Measurements from ENCODE around the gene BLTP1. TPM values are rescaled to one million over a fixed set of nuclear protein-coding genes. Genes with fewer than 3 reads are reported as not detected.
A peak's percentile ranks its signal among the peaks of the same experiment; 100 is the strongest.
"Not testable (repeated sequence)": the region's sequence is repeated elsewhere in the genome, so short reads cannot be mapped to it uniquely, and the experiment has no call there.

BLTP1 gene, protein sequence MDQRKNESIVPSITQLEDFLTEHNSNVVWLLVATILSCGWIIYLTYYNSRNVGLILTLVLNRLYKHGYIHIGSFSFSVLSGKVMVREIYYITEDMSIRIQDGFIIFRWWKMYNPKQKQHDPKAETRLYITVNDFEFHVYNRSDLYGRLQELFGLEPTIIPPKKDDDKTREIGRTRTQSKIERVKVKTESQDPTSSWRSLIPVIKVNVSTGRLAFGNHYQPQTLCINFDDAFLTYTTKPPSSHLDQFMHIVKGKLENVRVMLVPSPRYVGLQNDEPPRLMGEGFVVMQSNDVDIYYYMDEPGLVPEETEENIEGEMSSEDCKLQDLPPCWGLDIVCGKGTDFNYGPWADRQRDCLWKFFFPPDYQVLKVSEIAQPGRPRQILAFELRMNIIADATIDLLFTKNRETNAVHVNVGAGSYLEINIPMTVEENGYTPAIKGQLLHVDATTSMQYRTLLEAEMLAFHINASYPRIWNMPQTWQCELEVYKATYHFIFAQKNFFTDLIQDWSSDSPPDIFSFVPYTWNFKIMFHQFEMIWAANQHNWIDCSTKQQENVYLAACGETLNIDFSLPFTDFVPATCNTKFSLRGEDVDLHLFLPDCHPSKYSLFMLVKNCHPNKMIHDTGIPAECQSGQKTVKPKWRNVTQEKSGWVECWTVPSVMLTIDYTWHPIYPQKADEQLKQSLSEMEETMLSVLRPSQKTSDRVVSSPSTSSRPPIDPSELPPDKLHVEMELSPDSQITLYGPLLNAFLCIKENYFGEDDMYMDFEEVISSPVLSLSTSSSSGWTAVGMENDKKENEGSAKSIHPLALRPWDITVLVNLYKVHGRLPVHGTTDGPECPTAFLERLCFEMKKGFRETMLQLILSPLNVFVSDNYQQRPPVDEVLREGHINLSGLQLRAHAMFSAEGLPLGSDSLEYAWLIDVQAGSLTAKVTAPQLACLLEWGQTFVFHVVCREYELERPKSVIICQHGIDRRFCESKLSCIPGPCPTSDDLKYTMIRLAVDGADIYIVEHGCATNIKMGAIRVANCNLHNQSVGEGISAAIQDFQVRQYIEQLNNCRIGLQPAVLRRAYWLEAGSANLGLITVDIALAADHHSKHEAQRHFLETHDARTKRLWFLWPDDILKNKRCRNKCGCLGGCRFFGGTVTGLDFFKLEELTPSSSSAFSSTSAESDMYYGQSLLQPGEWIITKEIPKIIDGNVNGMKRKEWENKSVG (N-terminal part only)
- 32.2 TPM for total RNA-seq
- long read RNA-seq, partial matches to known transcripts = 9 of 10 reads
- long read RNA-seq, other reads (novel, unspliced or antisense) = 1 of 10 reads

DNA sequence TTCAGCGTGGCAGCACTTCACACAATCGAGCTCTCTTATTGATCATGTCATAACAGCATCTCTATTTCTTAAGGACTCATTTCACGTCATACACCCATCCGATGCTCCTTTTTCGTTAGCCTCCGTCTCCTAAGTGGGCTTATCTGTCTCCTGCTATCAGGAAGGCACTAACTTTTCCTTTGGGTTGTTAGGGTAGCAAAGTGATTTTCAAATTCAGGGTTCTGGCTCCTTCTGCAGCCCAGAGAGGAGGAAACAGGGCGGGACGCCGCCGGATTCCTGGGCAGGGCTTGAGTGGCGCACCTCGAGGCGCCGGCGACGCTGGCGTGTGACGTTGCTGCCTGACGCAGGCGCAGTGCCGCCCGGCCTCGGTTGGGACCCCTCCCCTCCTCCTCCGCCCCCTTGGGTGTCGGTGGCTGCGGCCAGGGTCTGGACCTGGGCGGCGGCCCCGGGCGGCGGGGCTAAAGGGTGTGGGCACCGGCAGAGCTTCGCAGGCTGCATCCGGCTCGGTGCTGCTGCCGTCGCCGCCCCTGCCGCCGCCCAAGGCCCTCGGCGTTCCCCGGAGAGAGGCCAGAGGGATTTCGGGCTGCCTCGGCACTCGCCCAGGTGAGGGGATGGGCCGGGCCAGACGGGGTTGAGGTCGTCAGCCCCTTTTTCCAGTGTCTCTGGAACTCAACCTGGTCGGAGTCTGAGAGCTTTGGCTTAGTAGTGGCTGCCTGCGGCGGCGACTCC, at the start of gene BLTP1:
BLTP1 (plus strand) TSS at position 350 of the 729 bp plus-strand sequence. CDS start 18,317 bp downstream, outside the sequence.
- peaks cover 30% of the 10 kb centered on the region for H3K4me1 ChIP-seq
- H3K27ac ChIP-seq (replicated peaks) = peak within 1 kb of the TSS; percentile 93
- H3K4me3 ChIP-seq = peak within 1 kb of the TSS; percentile 93
- intact Hi-C loops (cut with micrococcal nuclease) = no loop called here
- H3K36me3 ChIP-seq = peaks cover 9% of the 10 kb centered on the region
- H3K9me3 ChIP-seq (replicated peaks) = no peaks in the 10 kb centered on the region
- DNase-seq = peak; percentile 90
- H3K27me3 ChIP-seq (ENCODE audit: low read depth) = no peaks in the 10 kb centered on the region
- TF ChIP-seq, protein P1, sequence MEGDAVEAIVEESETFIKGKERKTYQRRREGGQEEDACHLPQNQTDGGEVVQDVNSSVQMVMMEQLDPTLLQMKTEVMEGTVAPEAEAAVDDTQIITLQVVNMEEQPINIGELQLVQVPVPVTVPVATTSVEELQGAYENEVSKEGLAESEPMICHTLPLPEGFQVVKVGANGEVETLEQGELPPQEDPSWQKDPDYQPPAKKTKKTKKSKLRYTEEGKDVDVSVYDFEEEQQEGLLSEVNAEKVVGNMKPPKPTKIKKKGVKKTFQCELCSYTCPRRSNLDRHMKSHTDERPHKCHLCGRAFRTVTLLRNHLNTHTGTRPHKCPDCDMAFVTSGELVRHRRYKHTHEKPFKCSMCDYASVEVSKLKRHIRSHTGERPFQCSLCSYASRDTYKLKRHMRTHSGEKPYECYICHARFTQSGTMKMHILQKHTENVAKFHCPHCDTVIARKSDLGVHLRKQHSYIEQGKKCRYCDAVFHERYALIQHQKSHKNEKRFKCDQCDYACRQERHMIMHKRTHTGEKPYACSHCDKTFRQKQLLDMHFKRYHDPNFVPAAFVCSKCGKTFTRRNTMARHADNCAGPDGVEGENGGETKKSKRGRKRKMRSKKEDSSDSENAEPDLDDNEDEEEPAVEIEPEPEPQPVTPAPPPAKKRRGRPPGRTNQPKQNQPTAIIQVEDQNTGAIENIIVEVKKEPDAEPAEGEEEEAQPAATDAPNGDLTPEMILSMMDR (IDR thresholded peaks at IDR 0.05; ENCODE audit: borderline replicate concordance) = no peak

DNA sequence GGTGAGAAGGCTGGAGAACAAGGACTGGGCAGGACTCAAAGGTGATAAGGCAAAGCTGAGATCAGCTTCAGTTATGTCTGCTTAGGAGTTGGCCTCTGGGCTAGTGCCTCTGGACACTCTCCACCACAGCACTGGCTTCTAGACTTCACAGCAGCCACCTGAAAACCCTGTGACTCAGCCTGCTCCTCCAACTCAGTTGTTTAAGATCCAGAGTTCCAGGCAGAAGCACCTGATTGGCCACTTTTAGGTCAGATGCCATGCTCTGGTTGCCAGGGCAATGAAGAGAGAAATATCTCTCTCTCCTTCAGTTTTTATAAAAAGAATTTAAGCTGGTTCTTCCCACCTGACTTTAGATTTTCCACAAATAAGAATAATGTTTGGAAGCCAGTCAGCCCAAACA, 47.9 kb upstream of the BLTP1 start:
- TF ChIP-seq, protein P1 (IDR thresholded peaks at IDR 0.05; ENCODE audit: borderline replicate concordance) = no peak
- no peak overlapping the region for H3K4me3 ChIP-seq
- no peak for DNase-seq
- intact Hi-C loops (cut with micrococcal nuclease) = no loop called here
- no peaks in the 10 kb centered on the region for H3K4me1 ChIP-seq
- H3K27ac ChIP-seq (replicated peaks) = no peak overlapping the region
- H3K36me3 ChIP-seq = no peaks in the 10 kb centered on the region
- no peaks in the 10 kb centered on the region for H3K27me3 ChIP-seq (ENCODE audit: low read depth)
- no peaks in the 10 kb centered on the region for H3K9me3 ChIP-seq (replicated peaks)

DNA sequence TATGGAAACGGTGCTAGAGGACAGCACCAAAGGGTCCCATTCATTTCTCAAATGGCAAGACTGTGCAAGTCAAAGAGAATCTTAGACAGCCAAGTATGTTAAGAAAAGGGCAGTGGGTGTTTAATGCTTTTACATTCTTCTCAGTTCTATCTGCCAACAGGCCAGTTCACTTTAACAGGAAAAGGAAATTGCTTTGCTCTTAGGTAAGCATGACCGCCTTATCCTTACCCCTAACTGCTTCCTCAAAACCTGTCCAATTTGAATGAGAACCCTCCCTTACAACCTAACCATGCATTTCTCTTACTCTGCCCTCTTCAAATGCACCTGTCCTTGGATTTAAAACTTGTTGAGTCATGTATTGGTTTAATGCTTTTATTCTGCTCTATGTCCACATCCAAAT, 44.5 kb upstream of the BLTP1 start:
- intact Hi-C loops (cut with micrococcal nuclease) = no loop called here
- TF ChIP-seq, protein P1 (IDR thresholded peaks at IDR 0.05; ENCODE audit: borderline replicate concordance) = no peak
- no peaks in the 10 kb centered on the region for H3K4me1 ChIP-seq
- no peaks in the 10 kb centered on the region for H3K9me3 ChIP-seq (replicated peaks)
- no peaks in the 10 kb centered on the region for H3K36me3 ChIP-seq
- DNase-seq = no peak
- no peak overlapping the region for H3K4me3 ChIP-seq
- no peaks in the 10 kb centered on the region for H3K27me3 ChIP-seq (ENCODE audit: low read depth)
- H3K27ac ChIP-seq (replicated peaks) = no peak overlapping the region

DNA sequence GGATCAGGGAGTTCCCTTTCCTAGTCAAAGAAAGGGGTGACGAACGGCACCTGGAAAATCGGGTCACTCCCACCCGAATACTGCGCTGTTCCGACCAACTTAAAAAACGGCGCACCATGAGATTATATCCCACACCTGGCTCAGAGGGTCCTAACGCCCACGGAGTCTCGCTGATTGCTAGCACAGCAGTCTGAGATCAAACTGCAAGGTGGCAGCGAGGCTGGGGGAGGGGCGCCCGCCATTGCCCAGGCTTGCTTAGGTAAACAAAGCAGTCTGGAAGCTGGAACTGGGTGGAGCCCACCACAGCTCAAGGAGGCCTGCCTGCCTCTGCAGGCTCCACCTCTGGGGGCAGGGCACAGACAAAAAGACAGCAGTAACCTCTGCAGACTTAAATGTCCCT, 41.8 kb upstream of the BLTP1 start:
- H3K4me3 ChIP-seq; H3K9me3 ChIP-seq (replicated peaks); H3K36me3 ChIP-seq; H3K27ac ChIP-seq (replicated peaks); intact Hi-C loops (cut with micrococcal nuclease); H3K27me3 ChIP-seq (ENCODE audit: low read depth); H3K4me1 ChIP-seq; DNase-seq: not testable (repeated sequence)

DNA sequence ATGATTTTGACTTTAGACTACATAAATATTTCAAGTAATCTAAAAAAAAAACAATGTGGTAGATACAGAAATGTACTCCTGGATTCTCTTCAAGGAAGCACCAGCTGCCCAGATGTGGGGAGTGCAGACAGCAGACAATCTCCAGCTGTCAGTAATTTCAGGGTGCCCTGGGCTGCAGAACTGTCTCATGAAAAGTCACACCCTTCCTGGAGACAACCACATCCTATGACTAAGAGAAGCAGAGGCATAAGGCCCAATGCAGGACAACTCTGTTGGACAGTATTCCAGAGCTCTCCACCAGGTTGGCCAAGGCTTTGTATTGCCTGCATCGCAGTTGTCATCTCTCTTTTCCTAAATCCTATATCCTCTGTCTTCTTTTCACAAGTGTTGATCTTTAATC, 34.4 kb upstream of the BLTP1 start:
- Histone ChIP-seq H3K4me1 (no peaks in the 10 kb centered on the region), H3K4me3 (no peak overlapping the region), H3K27me3 (ENCODE audit: low read depth) (no peaks in the 10 kb centered on the region), H3K27ac (replicated peaks) (no peak overlapping the region), H3K36me3 (no peaks in the 10 kb centered on the region), H3K9me3 (replicated peaks) (peaks cover 19% of the 10 kb centered on the region)
- intact Hi-C loops (cut with micrococcal nuclease) = no loop called here
- TF ChIP-seq, protein P1 (IDR thresholded peaks at IDR 0.05; ENCODE audit: borderline replicate concordance) = no peak
- no peak for DNase-seq
